Sciatic nerve (tissue), 2 donors: ENCODE results near the gene MYPOP. TPM values are rescaled to one million over a fixed set of nuclear protein-coding genes. Genes with fewer than 3 reads are reported as not detected.
"Not testable (repeated sequence)": the region's sequence is repeated elsewhere in the genome, so short reads cannot be mapped to it uniquely, and the experiment has no call there.

Source experiments
- ATAC-seq: fragments of 200-7000 bp; cut with Tn5 transposase; one replicate; pipeline ENCODE4 v1.9.1; 2020; ENCODE audit warnings: mild to moderate bottlenecking, moderate library complexity
- DNase-seq: peaks from one replicate; pipeline ENCODE4 v3.0.0-alpha.2; 2020; ENCODE audit warnings: low spot score
- intact Hi-C: fragments of 100-400 bp; cut with DNase I; formaldehyde crosslinking; loops from one replicate; pipeline ENCODE4 v1.14.2; 2022
- total RNA-seq: library from RNA; stranded (reverse); fragmentation: NEBNext Ultra II Directional; extraction: Animal tissue kit (Norgen Biotek cat#: 25700); gene quantifications from one replicate; pipeline ENCODE4 v1.2.1, GENCODE V29; 2021
- donor health status: DM: no; HTN: no; CAD: no.
- donor health status: DM: no; HTN: no; CAD: no.

MYPOP gene
- total RNA-seq, 1 donor from 2014 or later = 8.6 TPM

- DNase-seq = no peak
- ATAC-seq = no peak
- intact Hi-C loops = no loop called here
Measured at GRCh38 chr19:45913874-45914830, 11.7 kb upstream of the MYPOP start, which contains the start of gene NANOS2. Gene NANOS2, minus strand, starts transcription at chr19:45914778. Its CDS starts 85 bp downstream, at chr19:45914693.

DNA sequence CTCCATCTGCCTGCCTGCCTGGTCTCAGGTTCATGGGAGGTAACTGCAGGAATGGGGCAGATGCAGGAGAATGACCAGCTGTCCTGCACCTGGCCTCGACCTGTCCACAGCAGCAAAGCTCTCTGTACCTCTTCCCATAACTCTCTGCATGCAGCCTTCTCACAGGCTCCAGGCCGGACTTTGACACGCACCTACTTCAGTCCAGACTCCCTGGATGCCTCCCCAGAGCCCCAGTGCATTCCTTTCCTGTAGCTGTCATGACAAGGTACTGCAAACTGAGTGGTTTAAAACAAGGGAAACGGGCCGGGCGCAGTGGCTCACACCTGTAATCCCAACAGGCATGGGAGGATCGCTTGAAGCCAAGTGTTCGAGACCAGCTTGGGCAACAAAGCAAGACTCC is 8.9 kb upstream of the MYPOP start:
- DNase-seq (no peak), ATAC-seq (no peak)
- intact Hi-C loops = no loop called here

DNA sequence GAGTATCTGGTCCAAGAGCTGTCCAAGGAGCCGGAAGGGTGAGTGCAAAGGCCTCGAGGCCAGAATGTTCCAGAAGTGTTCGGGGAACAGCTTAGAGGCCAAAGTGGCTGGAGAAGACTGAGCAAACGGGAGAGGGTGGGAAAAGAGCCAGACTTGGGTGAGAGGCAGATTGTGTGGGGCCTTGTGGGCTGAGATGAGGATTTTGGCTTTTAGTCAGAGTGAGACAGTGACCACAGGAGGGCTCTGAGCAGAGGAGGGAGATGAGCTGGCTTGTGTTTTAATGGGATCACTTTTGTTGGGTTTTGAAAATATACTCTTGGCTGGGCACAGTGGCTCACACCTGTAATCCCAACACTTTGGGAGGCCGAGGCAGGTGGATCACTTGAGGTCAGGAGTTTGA is 6.5 kb upstream of the MYPOP start:
- DNase-seq (no peak), ATAC-seq (no peak)
- intact Hi-C loops = no loop called here

DNA sequence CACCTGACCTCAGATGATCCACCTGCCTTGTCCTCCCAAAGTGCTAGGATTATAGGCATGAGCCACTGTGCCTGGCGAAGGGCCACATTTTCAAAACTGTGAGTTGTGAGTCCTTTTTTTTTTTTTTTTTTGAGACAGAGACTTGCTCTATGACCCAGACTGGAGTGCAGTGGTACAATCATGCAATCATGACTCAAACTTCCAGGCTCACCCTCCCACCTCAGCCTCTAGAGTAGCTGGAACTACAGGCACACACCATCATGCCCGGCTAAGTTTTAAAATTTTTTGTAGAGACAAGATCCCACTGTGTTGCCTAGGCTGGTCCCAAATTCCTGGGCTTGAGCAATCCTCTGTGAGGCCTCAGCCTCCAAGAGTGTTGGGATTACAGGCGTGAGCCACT is 3.8 kb upstream of the MYPOP start:
- no peak for DNase-seq
- no peak for ATAC-seq
- intact Hi-C loops = no loop called here

DNA sequence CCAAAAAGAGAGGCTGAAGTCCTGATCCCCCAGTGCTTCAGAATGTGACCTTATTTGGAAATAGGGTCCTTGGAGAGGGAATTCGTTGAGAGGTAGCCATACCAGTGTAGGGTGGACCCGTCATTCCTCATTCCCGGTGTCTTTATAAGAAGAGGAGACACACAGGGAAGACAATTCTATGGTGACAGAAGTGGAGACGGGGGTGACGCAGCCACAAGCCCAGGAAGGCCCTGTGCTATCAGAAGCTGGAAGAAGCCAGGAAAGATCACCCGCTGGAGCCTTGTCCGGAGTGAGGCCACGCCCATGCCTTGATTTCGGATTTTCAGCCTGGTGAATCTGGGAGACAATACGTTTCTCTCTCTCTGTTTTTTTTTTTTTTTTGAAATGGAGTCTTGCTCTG is 2.6 kb upstream of the MYPOP start:
- ATAC-seq (no peak), DNase-seq (no peak)
- intact Hi-C loops = no loop called here

GRCh38 chr19:45902651-45903625 is 525 bp upstream of the MYPOP start:
- ATAC-seq = peak; percentile 98
- DNase-seq = peak; percentile 99
- intact Hi-C loops = no loop called here

DNA sequence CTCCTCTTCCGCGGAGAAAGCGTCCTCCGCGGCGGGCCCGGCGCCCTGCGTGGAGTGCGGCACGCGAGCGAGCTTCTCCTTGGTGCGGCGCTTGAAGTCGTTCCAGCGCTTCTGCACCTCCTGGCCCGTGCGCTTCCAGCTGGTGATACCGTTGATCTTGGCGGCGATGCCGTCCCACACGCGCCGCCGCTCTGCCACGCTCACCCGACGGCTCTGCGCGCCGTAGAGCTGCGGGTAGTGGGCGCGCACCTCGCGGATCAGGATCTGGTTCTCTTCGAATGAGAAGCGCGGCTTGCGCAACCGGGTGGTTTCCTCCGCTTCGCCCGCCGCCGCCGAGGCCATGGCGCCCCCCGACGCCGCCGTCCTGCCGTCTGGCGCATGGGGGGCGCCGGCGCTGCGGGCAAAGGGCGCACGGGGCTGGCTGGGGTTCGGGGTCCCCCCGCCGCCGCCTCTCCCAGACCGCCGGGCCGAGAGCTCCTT is 941 bp downstream of the MYPOP start:
- ATAC-seq (no peak), DNase-seq (peak; percentile 72)
- intact Hi-C loops = no loop called here

DNA sequence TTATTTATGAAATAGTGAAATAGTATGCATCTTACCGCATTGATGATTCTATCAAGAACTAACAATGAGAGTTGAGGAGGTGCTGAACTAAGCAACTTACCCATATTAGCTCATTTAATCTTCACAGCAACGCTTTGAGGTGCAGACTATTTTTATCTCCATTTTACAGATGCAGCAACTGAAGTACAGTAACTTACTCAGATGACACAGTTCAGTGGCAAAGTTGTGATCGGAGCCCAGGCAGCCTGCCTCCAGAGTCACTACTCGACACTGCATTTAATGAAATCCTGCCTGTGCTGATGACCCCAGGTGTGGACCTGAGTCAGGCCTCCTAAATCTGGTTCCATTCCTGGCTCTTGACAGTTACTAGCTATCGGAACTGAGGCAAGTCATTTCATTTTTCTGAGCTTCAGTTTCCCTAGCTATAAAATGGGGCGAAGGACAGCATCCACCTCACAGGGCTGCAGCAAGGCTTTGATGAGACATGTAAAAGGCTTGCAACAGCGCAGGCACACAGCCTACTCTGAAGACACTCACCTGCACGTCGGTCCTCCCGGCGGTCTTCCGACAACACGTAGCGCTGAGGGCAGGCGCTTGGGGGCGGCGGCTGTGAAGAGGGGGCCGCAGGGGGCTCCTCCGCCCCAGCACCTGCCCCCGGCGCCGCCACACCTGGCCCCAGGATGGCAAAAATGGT is 1.5 kb downstream of the MYPOP start:
- ATAC-seq (no peak), DNase-seq (no peak)
- intact Hi-C loops = no loop called here

- DNase-seq (no peak), ATAC-seq (no peak)
- intact Hi-C loops = no loop called here
Measured at GRCh38 chr19:45899919-45900589, 2.4 kb downstream of the MYPOP start.

DNA sequence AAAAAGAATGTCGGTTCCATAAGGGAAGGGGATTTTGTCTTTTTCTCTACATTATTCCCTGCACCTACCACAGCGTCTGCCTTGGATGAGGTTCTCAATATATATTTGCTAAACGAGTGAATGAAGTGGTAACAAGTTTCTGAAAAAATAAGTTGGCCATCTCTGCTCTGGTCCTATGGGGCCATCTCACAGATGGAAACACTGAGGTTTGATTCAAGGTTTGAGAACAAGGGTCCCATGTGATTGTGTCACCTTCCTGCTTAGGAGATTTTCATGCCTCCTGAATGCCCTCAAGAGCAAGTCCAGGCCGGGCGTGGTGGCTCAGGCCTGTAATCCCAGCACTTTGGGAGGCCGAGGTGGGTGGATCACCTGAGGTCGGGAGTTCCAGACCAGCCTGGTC is 3.2 kb downstream of the MYPOP start:
- DNase-seq = no peak
- ATAC-seq = no peak
- intact Hi-C loops = no loop called here

DNA sequence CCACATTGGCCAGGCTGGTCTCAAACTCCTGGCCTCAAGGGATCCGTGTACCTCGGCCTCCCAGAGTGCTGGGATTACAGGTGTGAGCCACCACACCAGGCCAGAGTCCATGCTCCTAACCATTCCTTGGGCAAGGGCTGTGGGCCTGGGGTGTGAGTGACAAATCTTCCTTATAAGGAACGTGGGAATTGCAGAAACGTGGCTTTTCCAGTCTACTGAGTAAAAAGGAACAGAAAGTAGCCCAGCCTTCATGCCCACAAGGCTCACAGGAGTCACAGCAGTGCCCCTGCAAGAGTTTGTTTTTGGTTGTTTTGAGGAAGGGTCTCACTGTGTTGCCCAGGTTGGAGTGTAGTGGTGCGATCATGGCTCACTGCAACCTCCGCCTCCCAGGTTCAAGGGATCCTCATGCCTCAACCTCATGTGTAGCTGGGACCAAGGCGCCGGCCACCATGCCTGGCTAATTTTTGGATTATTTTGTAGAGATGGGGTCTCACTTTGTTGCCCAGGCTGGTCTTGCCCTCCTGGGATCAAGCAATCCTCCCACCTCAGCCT is 5.1 kb downstream of the MYPOP start:
- intact Hi-C loops = no loop called here
- DNase-seq = no peak
- no peak for ATAC-seq

DNA sequence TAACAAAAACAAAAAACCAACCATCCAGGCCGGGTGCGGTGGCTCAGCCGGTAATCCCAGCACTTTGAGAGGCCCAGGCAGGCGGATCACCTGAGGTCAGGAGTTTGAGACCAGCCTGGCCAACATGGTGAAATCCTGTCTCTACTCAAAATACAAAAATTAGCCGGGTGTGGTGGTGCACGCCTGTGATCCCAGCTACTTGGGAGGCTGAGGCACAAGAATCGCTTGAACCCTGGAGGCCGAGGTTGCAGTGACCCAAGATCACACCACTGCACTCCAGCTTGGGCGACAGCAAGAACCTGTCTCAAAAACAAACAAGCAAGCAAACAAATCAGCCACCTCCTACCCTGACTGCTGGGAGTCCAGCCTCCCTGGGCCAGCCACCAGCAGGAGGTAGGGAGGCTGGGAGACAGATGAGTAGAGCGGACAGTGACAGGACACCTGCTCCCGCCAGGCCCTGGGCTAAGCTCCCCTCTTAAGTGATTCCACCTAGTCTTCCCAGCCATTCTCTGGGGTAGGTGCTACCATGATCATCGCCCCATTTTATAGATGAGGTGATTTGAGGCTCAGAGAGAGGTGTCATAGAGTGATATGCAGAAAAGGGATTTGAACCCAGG is 6.3 kb downstream of the MYPOP start:
- intact Hi-C loops, ATAC-seq, DNase-seq: not testable (repeated sequence)

DNA sequence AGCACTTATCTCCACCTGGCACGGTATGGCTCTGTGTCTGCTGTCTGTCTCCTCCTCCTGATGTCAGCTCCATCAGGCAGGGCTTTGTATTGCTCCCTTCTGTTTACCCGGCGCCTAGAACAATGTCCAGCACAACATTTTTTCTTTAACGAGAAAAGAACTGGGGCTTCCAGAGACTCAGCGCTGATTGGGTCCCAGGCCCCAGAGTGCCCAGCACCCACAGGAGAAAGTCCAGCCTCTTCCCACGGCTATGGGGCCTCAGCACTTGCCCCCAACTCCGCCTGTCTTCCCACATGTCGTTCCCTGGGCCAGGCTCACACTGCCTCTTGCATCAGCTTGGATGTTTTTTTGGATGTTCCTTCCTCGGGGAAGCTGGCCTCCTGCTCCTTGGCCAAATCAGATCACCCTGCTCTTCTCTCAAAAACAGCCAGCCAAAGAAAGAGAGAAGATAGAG is 6.9 kb downstream of the MYPOP start:
- intact Hi-C loops = no loop called here
- peak; percentile 58 for ATAC-seq
- no peak for DNase-seq

DNA sequence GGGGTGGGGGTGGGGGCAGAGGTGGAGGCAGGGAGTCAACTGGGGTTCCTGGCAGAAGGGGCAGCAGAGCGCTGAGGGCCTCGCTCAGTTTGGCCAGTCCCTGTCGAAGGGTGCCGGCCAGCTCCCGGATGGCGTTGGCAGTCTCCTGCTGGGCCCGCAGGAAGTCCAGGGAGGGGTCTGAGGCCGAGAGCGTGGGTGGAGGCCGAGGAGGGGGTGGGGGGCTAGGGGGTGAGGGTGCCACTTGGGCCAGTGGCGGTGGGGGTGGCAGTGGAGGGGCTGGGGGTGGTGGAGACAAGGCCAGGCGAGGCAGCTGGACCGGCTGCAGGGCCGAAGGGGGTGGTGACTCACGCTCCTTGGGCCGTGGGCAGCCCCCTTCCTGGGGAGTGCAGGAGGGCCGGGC is 11.5 kb downstream of the MYPOP start:
- intact Hi-C loops = no loop called here
- ATAC-seq (no peak), DNase-seq (no peak)

GRCh38 chr19:45889210-45889885 is 13.1 kb downstream of the MYPOP start:
- DNase-seq (no peak), ATAC-seq (no peak)
- intact Hi-C loops = no loop called here

GRCh38 chr19:45887200-45887710 is 15.2 kb downstream of the MYPOP start:
- no peak for ATAC-seq
- intact Hi-C loops = no loop called here
- no peak for DNase-seq
